ENCODE measurements around the gene AUP1.

- TF ChIP-seq CTCF (IDR thresholded peaks at IDR 0.05) (no peak), POLR2A (IDR thresholded peaks at IDR 0.05) (no peak), POLR2AphosphoS5 (IDR thresholded peaks at IDR 0.05) (no peak)
These were observed 2.8 kb downstream of the AUP1 start for GRCh38 chr2:74526649-74527230.

Measured in gastroesophageal sphincter (tissue), 3 donors.